BLaER1 treated with 17β-estradiol and CSF1 and Interleukin-3, amounts not matched to agents 10 nM and 100 nM (cell line): ENCODE measurements around the gene ANXA3.

Experiments
- H3K27ac ChIP-seq, 11 experiments: shearing (Covaris generic); formaldehyde crosslinking; 2 replicates each; pipeline ENCODE4 v1.8.1; 2022
- H3K27me3 ChIP-seq, 11 experiments: shearing (Covaris generic); formaldehyde crosslinking; 2 replicates each; pipeline ENCODE4 v1.8.1; 2022
- H3K36me3 ChIP-seq, 11 experiments: shearing (Covaris generic); formaldehyde crosslinking; 2 replicates each; pipeline ENCODE4 v1.8.1; 2022
- H3K4me1 ChIP-seq, 10 experiments: shearing (Covaris generic); formaldehyde crosslinking; 2 replicates each; pipeline ENCODE4 v1.8.1; 2022
- H3K4me2 ChIP-seq, 11 experiments: shearing (Covaris generic); formaldehyde crosslinking; 2 replicates each; pipeline ENCODE4 v1.8.1; 2022
- H3K4me3 ChIP-seq, 10 experiments: shearing (Covaris generic); formaldehyde crosslinking; 2 replicates each; pipeline ENCODE4 v1.8.1; 2022
- H3K9ac ChIP-seq, 11 experiments: shearing (Covaris generic); formaldehyde crosslinking; 2 replicates each; pipeline ENCODE4 v1.8.1; 2022
- H3K9me3 ChIP-seq, 11 experiments: shearing (Covaris generic); formaldehyde crosslinking; replicated peaks in 1 of 11; 2 replicates each; pipeline ENCODE4 v1.8.1; 2022
- H4K20me1 ChIP-seq, 11 experiments: shearing (Covaris generic); formaldehyde crosslinking; 2 replicates each; pipeline ENCODE4 v1.8.1; 2022
- Cebpa-rat ChIP-seq, 11 experiments: shearing (Covaris generic); IDR thresholded peaks; 2 replicates each; pipeline ENCODE4 v1.8.1; 2022

The ANXA3 gene

GRCh38 chr4:78656968-78657445 lies 105.4 kb downstream of the ANXA3 start:
- peaks cover 74 to 99% (median 95%) of the 10 kb centered on the region in 10 experiments for H3K4me1 ChIP-seq
- peak in 9 of 11 experiments; percentile 30 to 89 (median 80); a peak in 15 of 22 replicates for TF ChIP-seq Cebpa-rat (IDR thresholded peaks at IDR 0.05)

GRCh38 chr4:78659264-78659663 lies 107.7 kb downstream of the ANXA3 start:
- H3K9ac ChIP-seq, result peak overlapping the region in 9 of 11 experiments; percentile 72 to 87 (median 82); a peak in 12 of 22 replicates
- no peaks in the 10 kb centered on the region for H4K20me1 ChIP-seq
- peak overlapping the region; percentile 87 to 96 (median 93) for H3K27ac ChIP-seq
- TF ChIP-seq Cebpa-rat (IDR thresholded peaks at IDR 0.05), result no peak
- peak overlapping the region; percentile 66 to 96 (median 85); a peak in 21 of 22 replicates for H3K4me2 ChIP-seq
- no peaks in the 10 kb centered on the region for H3K27me3 ChIP-seq
- H3K4me1 ChIP-seq, result peaks cover 87 to 99% (median 95%) of the 10 kb centered on the region in 10 experiments
- H3K36me3 ChIP-seq, result peaks cover 0 to 7% (median 0%) of the 10 kb centered on the region in 11 experiments; a peak in 1 of 22 replicates
- no peak overlapping the region for H3K4me3 ChIP-seq
- 0 out of 22 replicates have a peak, but pooled peaks cover 0 to 7% (median 0%) of the 10 kb centered on the region in 11 experiments for H3K9me3 ChIP-seq

More at GRCh38 chr4:78656968-78657445, 105.4 kb downstream of the ANXA3 start:
- Histone ChIP-seq H3K27ac (peak overlapping the region; percentile 87 to 96 (median 93)), H3K4me3 (peak overlapping the region in 7 of 10 experiments; percentile 1 to 51 (median 28); a peak in 12 of 20 replicates), H3K27me3 (no peaks in the 10 kb centered on the region), H3K9ac (peak overlapping the region; percentile 72 to 87 (median 79)), H4K20me1 (no peaks in the 10 kb centered on the region), H3K36me3 (no peaks in the 10 kb centered on the region), H3K4me2 (peak overlapping the region; percentile 66 to 96 (median 85)), H3K9me3 (no peaks in the 10 kb centered on the region)

GRCh38 chr4:78659665-78660064 lies 108.1 kb downstream of the ANXA3 start:
- Histone ChIP-seq H3K4me1 (peaks cover 87 to 99% (median 95%) of the 10 kb centered on the region in 10 experiments), H4K20me1 (no peaks in the 10 kb centered on the region), H3K27me3 (no peaks in the 10 kb centered on the region), H3K27ac (peak overlapping the region; percentile 87 to 96 (median 93)), H3K9ac (peak overlapping the region in 6 of 11 experiments; percentile 4 to 84 (median 81); a peak in 6 of 22 replicates), H3K36me3 (peaks cover 0 to 10% (median 0%) of the 10 kb centered on the region in 11 experiments; a peak in 1 of 22 replicates), H3K9me3 (0 out of 22 replicates have a peak, but pooled peaks cover 0 to 7% (median 0%) of the 10 kb centered on the region in 11 experiments), H3K4me3 (no peak overlapping the region), H3K4me2 (peak overlapping the region in 10 of 11 experiments; percentile 66 to 96 (median 85); a peak in 20 of 22 replicates)
- TF ChIP-seq Cebpa-rat (IDR thresholded peaks at IDR 0.05), result no peak
